NCI-H460 (cell line): ENCODE measurements around the gene PPP1R3F. TPM values are rescaled to one million over a fixed set of nuclear protein-coding genes. Genes with fewer than 3 reads are reported as not detected.

ENCODE experiments used
- DNase-seq: peaks from one replicate; pipeline ENCODE4 v3.0.0-alpha.2; 2016; ENCODE audit warnings: low read depth; ENCODE audit errors: extremely low read depth
- total RNA-seq: library from RNA; depleted of rRNA; stranded (reverse); fragments of >200 nt; shearing (Covaris generic); gene quantifications from 2 replicates; pipeline ENCODE4 v1.2.3, GENCODE V29; 2014

The PPP1R3F gene
- total RNA-seq, 1 experiment from 2014 or later = 7.9 TPM

GRCh38 chrX:49249071-49249470, 20.5 kb upstream of the PPP1R3F start:
- no peak for DNase-seq

- DNase-seq = no peak
Measured at GRCh38 chrX:49249616-49250015, 20.0 kb upstream of the PPP1R3F start.

GRCh38 chrX:49250066-49250465, 19.5 kb upstream of the PPP1R3F start:
- DNase-seq = no peak

GRCh38 chrX:49250578-49250977, 19.0 kb upstream of the PPP1R3F start:
- no peak for DNase-seq

GRCh38 chrX:49251325-49251724, 18.3 kb upstream of the PPP1R3F start:
- no peak for DNase-seq

GRCh38 chrX:49254639-49255038, 15.0 kb upstream of the PPP1R3F start:
- no peak for DNase-seq

- DNase-seq = no peak
Measured at GRCh38 chrX:49256268-49256995, 13.2 kb upstream of the PPP1R3F start.

GRCh38 chrX:49257074-49257790, 12.4 kb upstream of the PPP1R3F start:
- DNase-seq = no peak

GRCh38 chrX:49257846-49258748, 11.5 kb upstream of the PPP1R3F start:
- DNase-seq = no peak

- DNase-seq = no peak
Measured at GRCh38 chrX:49258749-49259124, 10.9 kb upstream of the PPP1R3F start.

GRCh38 chrX:49260221-49260985, 9.2 kb upstream of the PPP1R3F start:
- no peak for DNase-seq

GRCh38 chrX:49262603-49263002, 7.0 kb upstream of the PPP1R3F start:
- no peak for DNase-seq

- no peak for DNase-seq
Measured at GRCh38 chrX:49263631-49264030, 6.0 kb upstream of the PPP1R3F start.

GRCh38 chrX:49264460-49264859, 5.1 kb upstream of the PPP1R3F start, which contains the start of gene FOXP3:
Gene FOXP3 (minus strand): TSS chrX:49264710. CDS start chrX:49258505, 6,205 bp downstream.
- no peak for DNase-seq

- no peak for DNase-seq
Measured at GRCh38 chrX:49266523-49267445, 2.8 kb upstream of the PPP1R3F start.

GRCh38 chrX:49268702-49269009, 937 bp upstream of the PPP1R3F start:
- no peak for DNase-seq

- DNase-seq = peak; percentile 98
Measured at GRCh38 chrX:49269010-49269766, 405 bp upstream of the PPP1R3F start.

GRCh38 chrX:49270249-49270921, 792 bp downstream of the PPP1R3F start:
- no peak for DNase-seq
